NCI-H748 (cell line): ENCODE data around the gene HYAL3.
"Not testable (repeated sequence)": the region's sequence is repeated elsewhere in the genome, so short reads cannot be mapped to it uniquely, and the experiment has no call there.

ENCODE experiments used
- DNase-seq: peaks from one replicate; lab custom pipeline; 2025; ENCODE audit not compliant: unreplicated experiment; lab: John Stamatoyannopoulos, UW

HYAL3 gene

DNA sequence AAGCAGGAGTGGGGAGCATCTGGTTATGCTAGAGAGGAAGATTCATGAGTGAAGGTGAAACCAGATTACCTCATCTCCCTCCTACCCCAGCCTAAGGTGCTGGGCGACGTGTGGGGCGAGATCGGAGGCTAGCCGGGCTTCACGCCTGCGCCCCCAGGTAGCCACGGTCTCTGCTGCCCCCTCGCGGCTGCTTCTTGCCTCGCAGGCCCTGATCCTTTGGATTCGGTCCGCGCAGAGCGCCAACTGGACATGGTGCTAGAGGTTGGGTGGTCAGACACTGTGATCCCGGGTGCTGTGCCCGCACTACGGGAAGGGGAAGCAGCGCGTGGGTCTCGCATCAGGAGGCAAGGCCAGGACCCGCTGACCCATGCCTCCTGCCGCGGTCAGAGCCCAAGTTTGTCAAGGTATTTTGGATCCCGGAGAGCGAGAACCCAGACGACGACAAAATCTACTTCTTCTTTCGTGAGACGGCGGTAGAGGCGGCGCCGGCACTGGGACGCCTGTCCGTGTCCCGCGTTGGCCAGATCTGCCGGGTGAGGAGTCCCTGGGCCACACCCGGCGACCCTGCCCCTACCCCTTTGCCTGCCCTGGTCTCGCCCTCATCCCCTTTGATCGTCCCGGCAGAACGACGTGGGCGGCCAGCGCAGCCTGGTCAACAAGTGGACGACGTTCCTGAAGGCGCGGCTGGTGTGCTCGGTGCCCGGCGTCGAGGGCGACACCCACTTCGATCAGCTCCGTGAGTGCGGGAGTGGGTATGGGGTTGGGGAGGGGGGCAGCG lies 26.1 kb downstream of the HYAL3 start:
- peak; percentile 73 for DNase-seq

DNA sequence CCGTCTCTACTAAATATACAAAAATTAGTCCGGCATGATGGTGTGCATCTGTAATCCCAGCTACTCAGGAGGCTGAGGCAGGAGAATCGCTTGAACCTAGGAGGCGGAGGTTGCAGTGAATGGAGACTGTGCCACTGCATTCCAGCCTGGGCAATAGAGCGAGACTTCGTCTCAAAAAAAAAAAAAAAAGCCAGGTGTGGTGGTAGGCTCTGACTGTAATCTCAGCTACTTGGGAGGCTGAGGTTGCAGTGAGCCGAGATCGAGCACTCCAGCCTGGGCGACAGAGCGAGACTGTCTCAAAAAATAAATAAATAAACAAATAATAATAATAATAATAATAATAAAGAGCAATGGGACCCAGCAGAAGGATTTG lies 26.7 kb downstream of the HYAL3 start:
- not testable (repeated sequence) for DNase-seq

DNA sequence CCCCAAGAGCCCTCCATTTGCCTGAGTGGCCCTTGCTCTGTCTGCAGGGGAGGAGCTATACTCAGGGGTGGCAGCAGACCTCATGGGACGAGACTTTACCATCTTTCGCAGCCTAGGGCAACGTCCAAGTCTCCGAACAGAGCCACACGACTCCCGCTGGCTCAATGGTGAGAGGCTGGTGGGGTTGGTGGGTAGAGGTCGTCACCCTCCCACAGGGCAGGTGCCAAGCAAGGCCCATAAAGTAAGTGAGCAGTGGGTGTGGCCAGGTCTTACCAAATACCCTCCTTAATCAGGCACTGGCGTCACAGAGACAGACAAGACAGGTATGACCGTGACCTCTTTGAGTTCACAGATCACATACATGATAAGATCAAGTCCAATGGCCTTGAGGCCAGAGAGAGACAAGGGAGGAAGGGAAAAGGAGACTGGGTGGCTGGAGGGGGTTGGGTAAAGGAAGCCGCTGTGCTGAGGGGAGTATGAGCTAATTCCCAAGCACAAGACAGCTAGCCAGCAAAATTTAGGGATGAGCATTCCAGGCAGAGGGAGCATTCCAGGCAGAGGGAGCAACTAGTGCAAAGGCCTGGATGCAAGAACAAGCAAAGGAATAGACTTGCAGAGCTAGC lies 27.8 kb downstream of the HYAL3 start:
- DNase-seq = no peak

DNA sequence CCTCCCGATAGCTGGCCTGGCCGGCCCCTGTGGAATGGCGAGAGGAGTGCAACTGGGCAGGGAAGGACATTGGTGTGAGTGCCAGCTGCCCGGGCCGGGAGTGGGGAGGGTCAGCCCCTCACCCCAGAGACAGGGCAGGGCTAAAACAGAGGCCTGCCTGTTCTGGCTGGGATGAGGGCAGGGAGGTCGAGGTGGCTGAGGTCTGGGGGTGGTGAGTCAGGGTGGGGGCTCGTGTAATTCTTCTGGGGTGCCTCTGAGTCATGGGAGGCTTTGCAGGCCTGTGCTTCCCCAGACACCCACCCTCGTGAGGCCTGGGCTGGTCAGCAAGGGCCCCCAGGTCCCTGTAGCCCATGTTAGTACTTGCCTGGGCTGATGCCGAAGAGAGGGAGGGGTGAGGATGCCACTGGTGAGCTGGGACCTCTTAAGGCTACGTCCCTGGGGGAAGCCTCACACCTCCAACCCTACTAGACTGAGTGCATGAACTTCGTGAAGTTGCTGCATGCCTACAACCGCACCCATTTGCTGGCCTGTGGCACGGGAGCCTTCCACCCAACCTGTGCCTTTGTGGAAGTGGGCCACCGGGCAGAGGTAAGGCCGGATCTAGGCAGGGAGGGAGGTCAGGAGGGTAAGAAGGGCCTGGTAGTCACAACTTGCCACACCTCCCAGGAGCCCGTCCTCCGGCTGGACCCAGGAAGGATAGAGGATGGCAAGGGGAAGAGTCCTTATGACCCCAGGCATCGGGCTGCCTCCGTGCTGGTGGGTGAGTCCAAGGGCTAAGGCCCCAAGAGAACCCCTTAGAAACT lies 28.6 kb downstream of the HYAL3 start:
- no peak for DNase-seq

DNA sequence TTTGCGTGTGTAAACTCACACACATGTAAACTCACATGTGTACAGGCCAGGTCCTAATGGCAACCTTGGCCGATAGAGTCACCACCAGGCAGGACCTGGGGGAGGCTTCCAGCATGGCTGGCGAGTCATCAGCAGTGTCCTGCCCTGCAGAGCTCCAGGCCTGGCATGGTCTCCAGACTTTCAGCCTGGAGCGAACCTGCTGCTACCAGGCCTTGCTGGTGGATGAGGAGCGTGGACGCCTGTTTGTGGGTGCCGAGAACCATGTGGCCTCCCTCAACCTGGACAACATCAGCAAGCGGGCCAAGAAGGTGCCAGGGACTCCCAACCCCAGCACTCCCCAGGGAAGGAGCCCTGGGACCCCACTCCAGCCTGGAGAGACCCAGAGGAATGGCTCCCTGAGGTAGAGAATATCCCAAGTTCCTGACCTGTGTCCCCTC lies 29.2 kb downstream of the HYAL3 start:
- no peak for DNase-seq

DNA sequence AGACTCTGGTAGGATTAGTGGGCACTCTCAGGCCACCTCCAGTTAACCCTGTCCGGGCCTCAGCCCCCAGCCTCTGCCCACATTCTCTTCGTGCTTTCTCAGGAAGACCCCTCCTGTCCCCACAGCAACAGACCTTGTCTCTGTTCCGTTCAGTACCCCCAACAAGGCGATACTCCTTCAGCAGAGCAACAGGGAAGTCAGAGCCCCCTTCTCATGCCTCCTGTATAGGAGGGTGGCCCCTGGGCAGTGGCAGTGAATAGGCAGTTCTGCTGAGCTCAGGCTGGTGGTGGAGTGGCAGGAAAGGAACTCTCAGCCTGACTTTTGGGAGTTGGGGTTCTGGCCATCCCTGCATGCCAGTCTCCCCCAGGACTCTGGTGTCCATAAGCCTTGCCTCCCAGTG lies 29.7 kb downstream of the HYAL3 start:
- DNase-seq = no peak

DNA sequence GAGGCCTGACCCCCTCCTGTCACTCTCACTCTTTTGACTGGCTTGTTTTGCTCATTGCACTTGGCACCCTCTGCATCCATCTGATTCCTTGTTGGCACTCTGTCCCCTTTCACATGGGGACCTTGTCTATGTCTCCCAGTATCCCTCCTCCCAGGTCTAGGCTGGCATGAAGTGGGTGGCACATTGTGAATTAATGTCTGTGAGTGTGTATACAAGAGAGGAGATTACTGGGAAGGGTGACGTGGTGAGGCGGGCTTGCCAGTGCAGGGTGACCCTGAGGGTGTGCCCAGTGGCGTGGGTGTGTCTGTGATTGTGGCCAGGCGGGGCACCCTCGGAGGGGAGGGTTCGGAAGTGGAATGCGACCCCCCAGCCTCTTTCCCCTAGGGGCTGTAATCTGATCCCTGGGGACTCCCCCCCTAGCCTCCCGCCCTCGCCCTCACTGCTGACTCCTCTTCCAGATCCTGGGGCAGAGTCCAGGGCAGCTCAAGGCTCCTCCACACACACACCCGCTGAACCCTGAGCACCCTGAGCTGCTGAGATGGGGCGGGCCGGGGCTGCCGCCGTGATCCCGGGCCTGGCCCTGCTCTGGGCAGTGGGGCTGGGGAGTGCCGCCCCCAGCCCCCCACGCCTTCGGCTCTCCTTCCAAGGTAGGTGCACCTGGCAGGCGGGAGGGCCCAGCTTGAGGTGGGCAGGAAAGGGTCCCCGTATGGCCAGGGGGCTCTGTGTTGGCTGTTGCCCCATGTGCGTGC lies 30.3 kb downstream of the HYAL3 start, which contains the start of gene SEMA3B:
SEMA3B (plus strand) TSS at position 445 of the 749 bp plus-strand sequence; CDS start at position 539, 94 bp downstream.
- DNase-seq = peak; percentile 11

DNA sequence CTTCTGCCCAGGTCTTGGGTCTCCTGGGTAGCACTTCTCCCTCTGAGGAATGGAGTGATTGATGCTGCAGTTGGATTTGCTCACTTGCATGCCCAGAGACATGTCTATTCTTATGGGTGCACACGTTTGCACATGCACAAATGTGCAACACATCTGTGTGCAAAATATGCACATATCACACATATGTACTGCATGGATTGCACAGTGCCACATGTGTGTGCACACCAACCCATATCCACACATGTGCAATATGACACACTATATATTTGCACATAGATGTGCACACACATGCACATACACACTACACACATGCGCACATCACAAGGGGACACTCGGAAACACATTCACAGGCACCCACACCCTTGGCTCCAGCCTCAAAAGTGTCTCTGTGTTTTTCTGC lies 30.9 kb downstream of the HYAL3 start:
- DNase-seq = no peak

DNA sequence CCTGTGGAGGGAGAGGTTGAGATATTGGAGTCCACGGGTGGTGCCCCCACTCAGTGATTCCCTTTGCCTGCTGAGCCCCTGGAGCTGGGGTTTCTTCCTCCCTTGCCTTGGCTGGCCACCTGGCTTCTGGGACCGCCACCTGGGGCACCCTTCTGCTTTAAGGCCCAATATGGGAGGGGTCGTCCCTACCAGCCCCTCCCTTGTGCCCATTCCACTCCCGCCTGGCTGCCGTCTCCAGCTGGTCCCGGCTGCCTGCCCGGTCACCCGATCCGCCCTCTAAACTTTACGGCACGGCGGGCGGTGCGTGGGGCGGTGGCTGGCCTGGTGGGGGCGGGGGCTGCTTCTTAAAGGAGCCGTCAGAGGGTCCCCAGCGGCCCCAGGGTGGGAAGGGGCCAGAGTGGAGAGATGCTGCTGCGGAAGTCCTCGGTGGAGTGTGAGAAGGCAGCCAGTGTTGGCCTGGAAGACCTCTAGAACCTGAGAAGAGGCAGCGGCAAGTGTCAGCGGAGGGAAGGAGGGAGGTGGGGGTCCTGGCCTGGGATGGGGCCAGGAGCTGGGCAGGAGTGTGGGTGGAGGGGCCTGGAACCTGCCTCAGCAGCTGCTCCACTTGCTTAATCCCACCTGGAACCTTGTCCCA lies 31.8 kb downstream of the HYAL3 start:
- no peak for DNase-seq

DNA sequence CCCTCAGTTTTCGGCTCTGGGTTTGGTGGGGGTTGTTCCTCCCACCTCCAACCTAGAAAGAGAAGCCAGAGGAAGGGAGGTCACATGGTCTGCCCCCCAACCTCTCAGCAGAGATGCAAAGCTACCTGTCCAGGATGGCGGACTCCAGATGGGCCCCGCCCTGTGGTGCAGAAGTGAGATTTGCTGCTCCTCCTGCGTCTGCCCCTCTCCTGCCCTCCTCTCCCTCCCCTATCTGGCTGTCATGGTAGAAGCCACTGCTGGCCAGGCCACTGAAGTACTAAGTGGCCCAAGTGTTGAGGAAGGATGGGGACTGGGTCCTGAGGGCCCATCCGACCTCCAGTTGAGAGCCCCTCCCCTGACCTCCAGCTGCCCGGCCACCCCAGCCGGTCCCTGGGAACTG lies 32.4 kb downstream of the HYAL3 start:
- no peak for DNase-seq

DNA sequence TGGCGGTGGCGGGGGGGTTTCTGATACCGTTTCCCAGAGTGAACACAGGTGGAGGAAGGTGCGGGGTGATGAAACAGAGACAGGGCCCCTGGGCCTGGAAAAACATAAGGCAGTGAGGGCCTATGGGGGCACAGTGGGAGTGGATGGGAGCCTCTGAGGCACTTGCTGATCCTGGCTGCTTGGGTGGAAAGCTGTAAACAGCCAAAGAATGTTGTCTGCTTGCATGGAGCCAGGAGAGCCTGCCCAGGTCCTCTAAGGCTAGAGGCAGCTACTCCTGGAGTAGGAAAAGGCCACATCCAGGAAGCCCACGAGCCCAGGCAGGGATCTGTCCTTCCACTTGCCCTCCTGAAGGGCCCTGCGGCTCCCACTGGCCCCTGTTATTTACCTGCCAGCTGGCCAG lies 33.2 kb downstream of the HYAL3 start:
- no peak for DNase-seq

DNA sequence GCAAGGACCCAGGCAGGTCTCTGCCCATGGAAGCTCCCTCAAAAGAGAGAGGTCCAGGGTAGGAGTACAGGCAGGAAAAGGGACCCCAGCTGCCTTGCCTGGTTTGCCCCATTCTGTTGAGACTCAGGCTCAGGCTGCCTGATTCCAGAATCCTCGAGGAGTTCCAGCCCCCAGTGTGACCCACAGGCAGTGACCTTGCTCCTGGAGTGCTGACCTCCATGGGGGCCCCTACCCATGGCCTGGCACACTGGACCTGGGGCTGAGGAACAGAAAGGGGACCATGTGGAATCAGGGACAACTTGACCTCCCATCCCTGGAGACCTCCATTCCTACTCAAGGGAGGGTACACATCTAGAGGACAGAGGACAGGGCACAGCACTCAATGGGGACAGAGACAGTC lies 33.6 kb downstream of the HYAL3 start:
- no peak for DNase-seq

DNA sequence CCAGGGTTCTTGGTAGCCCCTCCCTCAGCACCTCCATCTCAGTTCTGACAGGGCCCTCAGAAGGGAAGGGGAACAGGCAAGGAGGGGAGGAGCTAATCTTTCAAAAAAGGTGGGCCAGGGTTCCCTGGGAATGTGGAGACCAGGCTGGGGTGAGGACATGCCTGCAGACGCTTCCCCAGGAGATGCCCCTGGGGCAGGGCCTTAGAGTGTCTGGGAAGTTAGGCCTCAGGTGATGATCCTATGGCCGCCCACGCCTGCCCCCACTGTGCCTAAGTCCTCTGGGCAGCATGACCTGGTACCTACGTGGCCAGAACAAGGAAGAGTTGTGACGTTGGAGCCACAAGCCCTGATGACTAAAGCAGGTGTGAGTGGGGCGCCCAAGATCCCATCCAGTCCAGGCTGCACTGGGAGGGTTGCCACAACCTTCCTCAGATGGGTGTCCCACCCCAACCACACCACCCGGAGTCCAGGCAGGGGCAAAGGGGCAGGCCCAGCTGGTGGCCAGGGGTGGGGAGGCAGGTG lies 34.2 kb downstream of the HYAL3 start:
- DNase-seq = no peak

DNA sequence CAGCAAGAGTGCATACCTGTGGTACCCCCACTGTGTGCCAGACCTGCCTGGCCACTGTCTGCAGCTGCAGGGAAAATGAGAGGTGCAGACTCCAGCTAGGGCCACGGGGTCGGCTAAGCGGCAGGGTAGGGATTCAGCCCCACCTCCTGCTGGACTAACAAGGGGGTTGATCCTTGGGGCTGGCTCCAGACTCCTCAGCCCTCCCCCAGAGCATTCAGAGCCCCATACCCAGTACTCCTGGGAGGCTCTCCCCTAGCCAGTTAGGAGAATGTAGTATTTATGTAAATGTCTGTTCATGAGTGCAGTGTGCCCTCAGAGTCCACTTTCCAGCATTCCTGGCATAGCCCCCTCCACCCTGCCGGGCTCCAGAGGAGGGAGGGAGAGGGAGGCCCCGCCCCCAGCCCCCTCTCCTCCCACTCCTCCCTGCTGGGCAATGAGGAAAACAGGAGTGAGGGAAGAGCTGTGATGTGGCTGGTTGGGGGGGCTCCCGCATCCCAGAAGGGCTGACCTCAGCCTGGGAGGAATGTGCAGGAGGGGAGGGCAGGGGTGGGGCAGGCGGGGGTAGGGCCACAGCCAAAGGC lies 34.7 kb downstream of the HYAL3 start:
- no peak for DNase-seq

DNA sequence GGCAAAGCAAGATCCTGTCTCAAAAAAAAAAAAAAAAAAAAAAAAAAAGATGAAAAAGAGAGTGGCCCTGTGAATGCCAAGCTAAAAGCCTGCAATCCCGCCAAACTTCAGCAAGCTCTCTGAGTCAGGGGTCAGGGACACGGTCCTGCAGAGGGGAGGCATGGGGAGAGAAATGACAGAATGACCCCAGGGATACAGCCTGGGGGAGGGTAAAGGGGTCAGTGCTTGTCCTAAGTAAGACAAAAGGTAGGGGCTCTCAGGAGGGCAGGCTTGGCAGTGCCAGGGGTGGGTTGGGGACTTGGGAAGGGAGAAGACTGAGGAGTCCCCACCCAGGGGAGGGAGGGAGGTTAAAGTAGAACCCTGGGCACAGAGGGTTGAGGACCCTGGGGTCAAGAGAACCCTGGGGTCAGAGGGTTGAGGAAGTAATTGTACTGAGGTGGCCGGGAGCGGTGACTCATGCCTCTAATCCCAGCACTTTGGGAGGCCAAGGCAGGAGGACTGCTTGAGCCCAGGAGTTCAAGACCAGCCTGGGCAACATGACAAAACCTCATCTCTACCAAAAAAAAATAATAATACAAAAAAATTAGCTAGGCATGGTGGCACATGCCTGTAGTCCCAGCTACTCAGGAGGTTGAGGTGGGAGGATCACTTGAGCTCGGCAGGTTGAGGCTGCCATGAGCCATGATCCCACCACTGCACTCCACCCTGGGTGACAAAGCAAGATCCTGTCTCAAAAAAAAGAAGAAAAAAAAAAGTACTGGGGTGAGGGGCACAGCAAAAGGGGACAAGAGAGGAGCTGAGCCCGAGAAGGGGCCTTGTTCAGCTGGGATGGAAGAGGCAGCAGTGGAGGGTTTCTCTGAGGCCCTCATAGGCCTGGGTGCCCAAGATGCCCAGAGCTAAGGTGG lies 35.5 kb downstream of the HYAL3 start:
- no peak for DNase-seq

DNA sequence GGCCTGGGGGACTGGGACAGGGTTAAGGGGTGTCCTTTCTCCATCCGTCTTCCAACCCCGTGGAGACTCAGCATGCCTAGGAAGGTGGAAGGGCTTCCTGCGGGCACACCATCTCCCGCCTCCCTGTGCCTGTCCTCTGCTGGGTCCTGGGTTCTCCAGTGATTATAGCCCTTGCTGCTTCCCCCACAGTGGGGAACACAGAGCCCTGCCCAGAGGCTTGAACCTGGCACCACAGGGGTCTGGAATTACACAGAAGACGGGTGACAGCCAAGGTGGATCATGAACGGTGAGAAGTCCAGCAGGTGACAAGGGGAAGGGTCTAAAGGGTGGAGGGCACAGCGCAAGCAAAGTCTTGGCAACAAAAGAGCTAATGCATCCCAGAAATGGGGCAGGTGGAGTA lies 36.4 kb downstream of the HYAL3 start:
- no peak for DNase-seq

DNA sequence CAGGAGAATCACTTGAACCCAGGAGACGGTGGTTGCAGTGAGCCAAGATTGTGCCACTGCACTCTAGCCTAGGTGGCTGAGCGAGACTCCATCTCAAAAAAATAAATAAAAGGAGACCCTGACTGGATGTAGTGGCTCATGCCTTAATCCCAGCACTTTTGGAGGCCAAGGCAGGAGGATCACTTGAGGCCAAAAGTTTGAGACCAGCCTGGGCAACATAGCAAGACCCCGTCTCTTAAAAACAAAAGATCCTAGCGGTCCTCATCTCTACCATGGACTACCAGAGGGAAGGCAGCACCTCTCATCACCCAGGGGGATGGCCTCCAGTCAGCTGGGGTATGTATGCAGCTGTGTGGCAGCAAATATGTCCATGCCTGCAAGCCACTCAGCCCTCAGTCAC lies 37.0 kb downstream of the HYAL3 start:
- DNase-seq = not testable (repeated sequence)

DNA sequence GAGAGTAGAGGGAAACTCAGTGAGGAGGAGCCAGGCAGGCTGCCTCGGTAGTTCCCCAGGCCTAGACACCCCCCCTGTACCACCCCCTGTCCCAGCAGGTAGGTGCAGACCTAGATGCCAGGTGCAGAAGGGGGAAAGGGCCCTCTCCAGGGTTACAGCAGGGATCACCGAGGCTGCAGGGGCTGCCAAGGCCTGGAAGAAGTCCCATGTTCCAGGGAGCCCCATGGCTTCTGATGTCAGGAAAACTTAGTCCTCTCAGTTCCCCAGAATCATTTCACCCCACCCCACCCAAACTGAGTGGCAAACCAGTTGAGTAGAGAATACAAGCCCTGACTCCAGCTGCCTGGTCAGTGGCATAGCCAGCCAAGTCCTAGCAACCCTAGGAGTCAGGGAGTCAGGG lies 37.7 kb downstream of the HYAL3 start:
- DNase-seq = no peak

DNA sequence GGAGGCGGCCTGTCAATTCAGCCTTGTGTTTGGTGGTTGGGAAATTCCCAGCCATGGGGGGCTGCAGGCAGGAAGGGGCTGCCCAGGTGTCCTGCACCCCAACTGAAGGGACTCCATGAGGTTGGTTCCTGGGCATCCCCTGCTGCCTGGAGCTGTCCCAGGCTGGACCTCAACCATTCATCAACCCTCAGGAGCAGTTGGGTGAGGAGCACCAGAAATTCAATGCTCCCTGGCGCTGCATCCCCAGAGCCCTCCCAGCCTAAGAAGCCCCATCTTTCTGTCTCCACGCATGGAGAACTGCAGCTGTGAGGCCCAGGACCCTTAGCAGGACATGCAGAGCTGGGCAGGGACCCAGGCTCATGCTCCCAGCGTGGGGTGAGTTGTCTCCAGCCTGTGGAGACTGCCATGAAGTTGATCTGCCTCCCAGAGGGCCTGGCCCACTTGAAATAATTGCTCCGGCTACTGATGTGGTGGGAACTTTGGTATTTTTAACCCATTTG lies 38.2 kb downstream of the HYAL3 start:
- no peak for DNase-seq
